ENCODE measurements around the gene SOWAHC. TPM values are rescaled to one million over a fixed set of nuclear protein-coding genes. Genes with fewer than 3 reads are reported as not detected.

Gene SOWAHC
- total RNA-seq, 1 donor: 10.8 TPM

- no peak for DNase-seq (ENCODE audit: low read depth)
- no peak overlapping the region for H3K4me3 ChIP-seq (ENCODE audit: low read depth, low read length)
- TF ChIP-seq CTCF (IDR thresholded peaks at IDR 0.05; ENCODE audit: insufficient read depth, low read depth, low read length): no peak
Measured at GRCh38 chr2:109660046-109660860, 46.1 kb downstream of the SOWAHC start.

- no peak overlapping the region for H3K4me3 ChIP-seq (ENCODE audit: low read depth, low read length)
- no peak for TF ChIP-seq CTCF (IDR thresholded peaks at IDR 0.05; ENCODE audit: insufficient read depth, low read depth, low read length)
- DNase-seq (ENCODE audit: low read depth): no peak
Measured at GRCh38 chr2:109662889-109663288, 48.7 kb downstream of the SOWAHC start.

- no peak for TF ChIP-seq CTCF (IDR thresholded peaks at IDR 0.05; ENCODE audit: insufficient read depth, low read depth, low read length)
- DNase-seq (ENCODE audit: low read depth): peak; percentile 47
- no peak overlapping the region for H3K4me3 ChIP-seq (ENCODE audit: low read depth, low read length)
Measured at GRCh38 chr2:109663721-109664120, 49.6 kb downstream of the SOWAHC start.

- no peak for DNase-seq (ENCODE audit: low read depth)
- TF ChIP-seq CTCF (IDR thresholded peaks at IDR 0.05; ENCODE audit: insufficient read depth, low read depth, low read length): no peak
- H3K4me3 ChIP-seq (ENCODE audit: low read depth, low read length): no peak overlapping the region
Measured at GRCh38 chr2:109666466-109666865, 52.3 kb downstream of the SOWAHC start.

Other genes with a start within 250 kb of the SOWAHC start
- gene SEPTIN10, start 398 bp upstream of the SOWAHC start, total RNA-seq: 73.1 and 83.3 TPM in 2 replicates
- 36.1 and 42.3 TPM in 2 replicates for gene RGPD5, start 179.9 kb downstream of the SOWAHC start, total RNA-seq

Measured in fibroblast of villous mesenchyme (primary cell).